IPS DF 6.9 (cell line): Measurements from ENCODE around the gene NAALADL1.

Experiments
- DNase-seq: peaks from one replicate; pipeline ENCODE4 v3.0.0-alpha.2; 2013; ENCODE audit warnings: low read depth, low spot score
- H3K27ac ChIP-seq: one replicate; pipeline ENCODE4 v1.5.1; 2013; ENCODE audit warnings: low read length, control low read depth
- H3K27me3 ChIP-seq: 2 replicates; pipeline ENCODE4 v1.6.1; 2013; ENCODE audit warnings: mild to moderate bottlenecking, low read length; ENCODE audit not compliant: control insufficient read depth, insufficient read depth
- H3K36me3 ChIP-seq: 2 replicates; pipeline ENCODE4 v1.6.1; 2013; ENCODE audit warnings: low read length; ENCODE audit not compliant: control insufficient read depth, insufficient read depth
- H3K4me1 ChIP-seq: 2 replicates; pipeline ENCODE4 v1.6.1; 2013; ENCODE audit warnings: low read length; ENCODE audit not compliant: control insufficient read depth, insufficient read depth
- H3K4me3 ChIP-seq: 2 replicates; pipeline ENCODE4 v1.5.1; 2013; ENCODE audit warnings: mild to moderate bottlenecking, low read length
- H3K9me3 ChIP-seq: 2 replicates; pipeline ENCODE4 v1.6.1; 2013; ENCODE audit warnings: low read length, inconsistent platforms; ENCODE audit not compliant: control insufficient read depth, insufficient read depth
- WGBS: extraction: QIAGEN DNeasy Blood & Tissue Kit; methylation state at CpG from one replicate; pipeline ENCODE4 v1.1.7; 2013; ENCODE audit warnings: mixed read lengths, missing lambda C conversion rate; ENCODE audit not compliant: insufficient read length, insufficient coverage; 5-methylcytosine and 5-hydroxymethylcytosine counted together

Gene NAALADL1

DNA sequence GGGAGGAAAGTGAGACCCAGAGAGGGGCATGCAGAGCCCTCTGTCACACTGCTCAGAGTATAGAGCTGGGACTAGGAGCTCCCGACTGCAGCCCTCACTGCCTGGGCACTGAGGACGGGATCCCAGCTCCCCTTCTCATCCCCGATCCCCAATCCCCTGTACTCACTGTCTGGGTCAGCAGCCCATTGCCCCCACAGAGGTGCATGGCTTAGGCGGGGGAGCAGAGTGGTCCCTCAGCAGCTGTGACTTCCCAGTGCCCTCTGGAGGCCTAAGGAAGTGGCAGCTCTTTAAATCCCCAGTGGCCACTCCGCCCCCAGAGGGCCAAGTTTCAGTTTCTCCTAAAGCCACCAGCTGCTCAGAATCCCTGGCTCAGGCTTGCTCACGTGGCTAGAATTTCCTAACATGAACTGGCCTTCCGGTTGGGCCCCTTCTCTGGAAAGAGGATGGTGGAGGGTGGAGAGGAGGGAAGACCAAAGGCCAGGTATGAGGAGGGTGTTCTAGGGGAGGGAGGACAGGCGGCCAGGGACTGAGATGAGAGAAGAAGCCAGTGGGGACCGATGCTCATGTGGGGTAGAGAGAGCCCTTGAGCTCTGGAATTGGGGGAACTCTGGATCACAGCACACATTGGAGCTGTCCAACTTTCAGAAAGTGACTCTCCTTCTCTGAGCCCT, 61.5 kb downstream of the NAALADL1 start, which contains the start of gene BATF2:
BATF2 (minus strand) TSS at position 262 of the 671 bp plus-strand sequence; CDS start at position 205, 57 bp downstream.
- Histone ChIP-seq H3K27me3 (no peaks in the 10 kb centered on the region), H3K9me3 (no peaks in the 10 kb centered on the region), H3K27ac (no peak within 1 kb of the TSS), H3K4me1 (peaks cover 1% of the 10 kb centered on the region; the same call in 1 of the 2 replicates), H3K4me3 (no peak within 1 kb of the TSS), H3K36me3 (no peaks in the 10 kb centered on the region)
- no CpG with 5 or more reads among the region's 9 CpGs for WGBS
- peak; percentile 68 for DNase-seq

DNA sequence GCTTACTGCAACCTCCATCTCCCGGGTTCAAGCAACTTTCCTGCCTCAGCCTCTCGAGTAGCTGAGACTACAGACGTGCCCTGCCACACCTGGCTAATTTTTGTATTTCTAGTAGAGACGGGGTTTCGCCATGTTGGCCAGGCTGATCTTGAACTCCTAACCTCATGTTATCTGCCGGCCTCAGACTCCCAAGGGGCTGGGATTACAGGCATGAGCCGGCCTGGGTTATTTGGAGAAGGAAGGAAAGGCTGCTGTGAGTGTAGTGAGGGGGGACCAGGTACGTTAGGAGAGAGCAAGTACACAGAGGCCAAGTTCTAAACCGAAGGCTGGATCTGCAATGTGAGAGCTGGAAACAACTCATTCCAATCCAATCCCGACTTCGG, 62.0 kb downstream of the NAALADL1 start:
- no peak overlapping the region for H3K4me3 ChIP-seq
- H3K27me3 ChIP-seq = no peaks in the 10 kb centered on the region
- H3K27ac ChIP-seq = no peak overlapping the region
- H3K36me3 ChIP-seq = no peaks in the 10 kb centered on the region
- no CpG with 5 or more reads among the region's 11 CpGs for WGBS
- no peak for DNase-seq
- no peaks in the 10 kb centered on the region for H3K9me3 ChIP-seq
- H3K4me1 ChIP-seq = peaks cover 1% of the 10 kb centered on the region; the same call in 1 of the 2 replicates
